ENCODE measurements around the gene UGP2. TPM values are rescaled to one million over a fixed set of nuclear protein-coding genes. Genes with fewer than 3 reads are reported as not detected.
A peak's percentile ranks its signal among the peaks of the same experiment; 100 is the strongest.

Gene UGP2
- total RNA-seq = 100 to 1,000 TPM in 1 of 5 donors, 10 to 100 TPM in 4; 67.4 to 103 (median 80.1) TPM
- 119 TPM for total RNA-seq (2013)
- total RNA-seq = 38.3 to 96.9 (median 67.9) reads per million in 29 experiments

DNA sequence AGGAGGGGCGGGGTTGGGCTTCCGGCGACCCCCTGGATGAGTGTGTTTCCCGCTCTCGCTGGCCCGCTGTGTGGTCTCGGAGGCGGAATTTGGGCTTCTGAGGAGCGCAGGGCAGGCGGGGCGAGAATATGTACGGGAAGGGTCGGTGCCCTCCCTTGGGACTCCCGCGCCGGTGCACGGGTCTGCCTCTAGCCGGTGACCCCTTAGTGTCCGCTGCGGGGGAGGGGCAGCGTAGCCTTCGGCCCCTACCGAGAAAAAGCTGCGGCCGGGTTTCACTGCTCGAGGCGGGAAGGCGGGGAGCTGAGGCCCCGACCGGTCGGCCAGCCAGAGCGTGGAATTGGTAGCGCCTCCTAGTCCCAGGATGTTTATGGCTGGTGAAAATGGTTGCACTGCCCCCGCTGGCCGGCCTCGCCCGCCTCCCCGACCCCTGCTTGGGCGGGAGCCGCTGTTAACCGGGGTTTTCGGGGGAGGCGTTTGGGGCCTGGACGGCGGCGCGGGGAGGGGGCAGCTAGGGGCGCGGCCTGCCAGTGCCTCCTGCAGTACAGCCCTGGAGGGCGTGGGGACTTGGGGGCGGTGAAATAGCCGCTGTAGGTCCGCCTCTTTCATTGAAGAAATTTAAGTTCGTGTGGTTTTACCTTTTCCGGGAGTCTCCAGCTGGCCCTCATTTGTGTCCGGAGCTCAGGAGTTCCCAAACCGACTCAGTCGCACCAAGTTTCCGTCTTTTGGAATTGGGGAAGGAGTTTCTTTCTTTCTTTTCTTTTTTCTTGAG lies at the start of gene UGP2:
Gene UGP2, plus strand, starts transcription at position 643 of the 769 bp plus-strand sequence. CDS start 290 bp downstream, outside the sequence.
- peaks cover 8% of the 10 kb centered on the region for H3K36me3 Mint-ChIP-seq
- Histone ChIP-seq H3K27me3 (replicated peaks in 1 of 2; ENCODE audit: control insufficient read depth in 2 of 2, extremely low read depth in 1 of 2, insufficient read depth in 2 of 2, low read length in 1 of 2) (no peaks in the 10 kb centered on the region), H3K27ac (ENCODE audit: low read length) (peak within 1 kb of the TSS; percentile 85), H3K4me1 (ENCODE audit: control insufficient read depth in 1 of 2, extremely low read depth in 1 of 2, insufficient read depth in 2 of 2, low read length in 2 of 2) (peaks cover 10 to 17% of the 10 kb centered on the region in 2 experiments), H3K9me3 (no peaks in the 10 kb centered on the region), H3K36me3 (ENCODE audit: control insufficient read depth in 2 of 2, extremely low read depth in 1 of 2, insufficient read depth in 1 of 2, low read length in 1 of 2) (no peaks in the 10 kb centered on the region), H3K4me3 (ENCODE audit: control insufficient read depth in 1 of 2, extremely low read depth in 1 of 2, low read length in 1 of 2) (peak within 1 kb of the TSS; percentile 74 to 90)
- ChIA-PET POLR2A (interaction anchor here (0.6 to 1.5 kb wide), 10 partner anchors 9 to 1644 kb away, joined by 3 to 14 read pairs (median 3); no protein-coding TSS in a partner anchor), CTCF (interaction anchor here (0.8 to 3.6 kb wide), 7 partner anchors 15 to 253 kb away, joined by 3 to 28 read pairs (median 4); partner anchors contain the start of genes MDH1 (in 1 of the 2) and WDPCP (in 1 of the 2))
- ATAC-seq (replicated peaks in 1 of 4) (peak; percentile 66 to 72 (median 70)), DNase-seq (peak; percentile 61 to 90 (median 83))
- WGBS (ENCODE audit: insufficient coverage) = under 1% methylated on average over 54 of the region's 59 CpGs
- peak within 1 kb of the TSS; percentile 96 to 97 (median 97) for H3K4me3 Mint-ChIP-seq
- H3K9me3 Mint-ChIP-seq = no peaks in the 10 kb centered on the region
- H3K27ac Mint-ChIP-seq = peak within 1 kb of the TSS; percentile 95 to 97
- no peaks in the 10 kb centered on the region for H3K27me3 Mint-ChIP-seq
- H3K4me1 Mint-ChIP-seq = peaks cover 54 to 60% (median 55%) of the 10 kb centered on the region in 3 donors

- Histone ChIP-seq H3K27ac (ENCODE audit: low read length) (no peak overlapping the region), H3K4me1 (ENCODE audit: control insufficient read depth in 1 of 2, extremely low read depth in 1 of 2, insufficient read depth in 2 of 2, low read length in 2 of 2) (no peaks in the 10 kb centered on the region), H3K27me3 (replicated peaks in 1 of 2; ENCODE audit: control insufficient read depth in 2 of 2, extremely low read depth in 1 of 2, insufficient read depth in 2 of 2, low read length in 1 of 2) (no peaks in the 10 kb centered on the region), H3K36me3 (ENCODE audit: control insufficient read depth in 2 of 2, extremely low read depth in 1 of 2, insufficient read depth in 1 of 2, low read length in 1 of 2) (no peaks in the 10 kb centered on the region), H3K9me3 (no peaks in the 10 kb centered on the region), H3K4me3 (ENCODE audit: control insufficient read depth in 1 of 2, extremely low read depth in 1 of 2, low read length in 1 of 2) (no peak overlapping the region)
- H3K9me3 Mint-ChIP-seq = peaks cover 0 to 6% (median 0%) of the 10 kb centered on the region in 3 donors
- no peak overlapping the region for H3K4me3 Mint-ChIP-seq
- WGBS (ENCODE audit: insufficient coverage) = 100% methylated on average over 1 of the region's 1 CpG
- ChIA-PET POLR2A (interaction anchor here in 1 of 2 donors (0.6 kb wide), 1 partner anchor 60 kb away, joined by 3 read pairs; no protein-coding TSS in a partner anchor), CTCF (interaction anchor here in 1 of 2 donors (0.7 kb wide), 1 partner anchor 87 kb away, joined by 6 read pairs; no protein-coding TSS in a partner anchor)
- H3K4me1 Mint-ChIP-seq = no peaks in the 10 kb centered on the region
- DNase-seq = no peak
- H3K27me3 Mint-ChIP-seq = no peaks in the 10 kb centered on the region
- ATAC-seq (replicated peaks in 1 of 4) = no peak
- H3K36me3 Mint-ChIP-seq = no peaks in the 10 kb centered on the region
- H3K27ac Mint-ChIP-seq = no peak overlapping the region
Observed at GRCh38 chr2:63792530-63792929, 49.2 kb upstream of the UGP2 start.

GRCh38 chr2:63796366-63796765 lies 45.3 kb upstream of the UGP2 start:
- no peak for ATAC-seq (replicated peaks in 1 of 4)
- no peaks in the 10 kb centered on the region for H3K36me3 ChIP-seq (ENCODE audit: control insufficient read depth in 2 of 2, extremely low read depth in 1 of 2, insufficient read depth in 1 of 2, low read length in 1 of 2)
- no peak for DNase-seq
- Mint-ChIP-seq H3K9me3 (peaks cover 0 to 6% (median 0%) of the 10 kb centered on the region in 3 donors), H3K27me3 (no peaks in the 10 kb centered on the region), H3K36me3 (no peaks in the 10 kb centered on the region), H3K4me3 (no peak overlapping the region), H3K27ac (no peak overlapping the region), H3K4me1 (no peaks in the 10 kb centered on the region)
- 100% methylated on average over 1 of the region's 1 CpG for WGBS (ENCODE audit: insufficient coverage)
- CTCF ChIA-PET = no interaction called here
- H3K9me3 ChIP-seq = no peaks in the 10 kb centered on the region
- POLR2A ChIA-PET = no interaction called here
- no peak overlapping the region for H3K27ac ChIP-seq (ENCODE audit: low read length)
- no peaks in the 10 kb centered on the region for H3K4me1 ChIP-seq (ENCODE audit: control insufficient read depth in 1 of 2, extremely low read depth in 1 of 2, insufficient read depth in 2 of 2, low read length in 2 of 2)
- no peak overlapping the region for H3K4me3 ChIP-seq (ENCODE audit: control insufficient read depth in 1 of 2, extremely low read depth in 1 of 2, low read length in 1 of 2)
- H3K27me3 ChIP-seq (replicated peaks in 1 of 2; ENCODE audit: control insufficient read depth in 2 of 2, extremely low read depth in 1 of 2, insufficient read depth in 2 of 2, low read length in 1 of 2) = no peaks in the 10 kb centered on the region

DNA sequence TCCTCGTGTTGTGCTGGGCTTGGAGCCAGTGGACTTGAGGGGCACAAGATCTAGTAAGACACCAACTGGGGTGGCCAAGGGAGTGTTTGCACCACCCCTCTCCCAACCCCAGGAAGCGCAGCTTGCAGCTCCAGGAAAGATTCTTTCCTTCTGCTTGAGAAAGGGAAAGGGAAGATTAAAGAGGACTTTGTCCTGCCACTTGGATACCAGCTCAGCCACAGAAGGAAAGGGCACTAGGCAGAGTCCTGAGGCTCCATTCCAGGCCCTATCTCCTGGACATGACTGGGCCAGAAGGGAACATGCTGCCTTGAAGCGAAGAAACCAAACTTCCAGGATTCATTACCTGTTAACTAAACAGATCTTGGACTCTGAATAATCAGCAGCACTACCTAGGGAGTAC lies 44.9 kb upstream of the UGP2 start:
- Mint-ChIP-seq H3K9me3 (peaks cover 0 to 6% (median 0%) of the 10 kb centered on the region in 3 donors), H3K4me1 (no peaks in the 10 kb centered on the region), H3K27ac (no peak overlapping the region), H3K4me3 (no peak overlapping the region), H3K27me3 (no peaks in the 10 kb centered on the region), H3K36me3 (no peaks in the 10 kb centered on the region)
- Histone ChIP-seq H3K9me3 (no peaks in the 10 kb centered on the region), H3K4me1 (ENCODE audit: control insufficient read depth in 1 of 2, extremely low read depth in 1 of 2, insufficient read depth in 2 of 2, low read length in 2 of 2) (no peaks in the 10 kb centered on the region), H3K36me3 (ENCODE audit: control insufficient read depth in 2 of 2, extremely low read depth in 1 of 2, insufficient read depth in 1 of 2, low read length in 1 of 2) (no peaks in the 10 kb centered on the region), H3K4me3 (ENCODE audit: control insufficient read depth in 1 of 2, extremely low read depth in 1 of 2, low read length in 1 of 2) (no peak overlapping the region), H3K27ac (ENCODE audit: low read length) (no peak overlapping the region), H3K27me3 (replicated peaks in 1 of 2; ENCODE audit: control insufficient read depth in 2 of 2, extremely low read depth in 1 of 2, insufficient read depth in 2 of 2, low read length in 1 of 2) (no peaks in the 10 kb centered on the region)
- CTCF ChIA-PET = no interaction called here
- 80% methylated on average over 2 of the region's 3 CpGs for WGBS (ENCODE audit: insufficient coverage)
- ATAC-seq (replicated peaks in 1 of 4) (no peak), DNase-seq (no peak)
- POLR2A ChIA-PET = no interaction called here

DNA sequence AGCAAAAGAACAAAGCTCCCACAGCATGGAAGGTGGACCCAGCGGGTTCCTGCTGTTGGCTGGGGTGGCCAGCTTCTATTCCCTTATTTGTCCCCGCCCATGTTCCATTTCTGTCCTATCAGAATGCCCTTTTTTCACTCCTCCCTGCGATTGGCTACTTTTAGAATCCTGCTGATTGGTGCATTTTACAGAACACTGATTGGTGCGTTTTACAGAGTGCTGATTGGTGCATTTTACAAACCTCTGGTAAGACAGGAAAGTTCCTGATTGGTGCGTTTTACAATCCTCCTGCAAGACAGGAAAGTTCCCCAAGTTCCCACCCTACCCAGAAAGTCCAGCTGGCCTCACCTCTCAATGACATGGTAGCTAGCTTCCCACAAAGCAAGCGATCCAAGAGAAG lies 40.2 kb upstream of the UGP2 start:
- peaks cover 0 to 5% (median 5%) of the 10 kb centered on the region in 3 donors for H3K9me3 Mint-ChIP-seq
- no peaks in the 10 kb centered on the region for H3K36me3 Mint-ChIP-seq
- H3K27ac ChIP-seq (ENCODE audit: low read length) = no peak overlapping the region
- H3K4me3 ChIP-seq (ENCODE audit: control insufficient read depth in 1 of 2, extremely low read depth in 1 of 2, low read length in 1 of 2) = no peak overlapping the region
- H3K27me3 Mint-ChIP-seq = peaks cover 0 to 2% of the 10 kb centered on the region in 2 donors
- H3K27ac Mint-ChIP-seq = no peak overlapping the region
- H3K36me3 ChIP-seq (ENCODE audit: control insufficient read depth in 2 of 2, extremely low read depth in 1 of 2, insufficient read depth in 1 of 2, low read length in 1 of 2) = no peaks in the 10 kb centered on the region
- no peaks in the 10 kb centered on the region for H3K27me3 ChIP-seq (replicated peaks in 1 of 2; ENCODE audit: control insufficient read depth in 2 of 2, extremely low read depth in 1 of 2, insufficient read depth in 2 of 2, low read length in 1 of 2)
- 100% methylated on average over 5 of the region's 6 CpGs for WGBS (ENCODE audit: insufficient coverage)
- ATAC-seq (replicated peaks in 1 of 4) = no peak
- H3K4me1 ChIP-seq (ENCODE audit: control insufficient read depth in 1 of 2, extremely low read depth in 1 of 2, insufficient read depth in 2 of 2, low read length in 2 of 2) = no peaks in the 10 kb centered on the region
- DNase-seq = no peak
- H3K4me1 Mint-ChIP-seq = no peaks in the 10 kb centered on the region
- ChIA-PET POLR2A (interaction anchor here in 1 of 2 donors (0.6 kb wide), 1 partner anchor 66 kb away, joined by 3 read pairs; no protein-coding TSS in a partner anchor), CTCF (no interaction called here)
- H3K9me3 ChIP-seq = no peaks in the 10 kb centered on the region
- no peak overlapping the region for H3K4me3 Mint-ChIP-seq

DNA sequence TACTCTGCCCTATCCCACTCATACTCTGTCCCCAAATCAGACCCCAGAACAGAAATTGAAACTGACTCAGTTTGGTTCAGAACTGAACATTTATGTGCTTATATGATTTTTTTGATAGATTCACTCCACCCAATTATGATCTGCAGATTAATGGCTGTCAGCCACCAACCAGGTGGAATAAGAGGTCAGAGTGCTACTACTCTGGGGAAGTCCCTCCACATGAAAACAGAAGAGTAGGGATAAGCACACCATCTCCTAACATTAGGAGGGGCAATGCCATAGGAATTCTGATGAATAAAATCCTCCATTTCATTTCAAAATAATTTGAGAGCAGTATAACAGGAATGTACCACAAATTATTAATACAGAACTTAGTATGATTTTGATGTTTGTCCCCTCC lies 36.3 kb upstream of the UGP2 start:
- peaks cover 0 to 8% (median 7%) of the 10 kb centered on the region in 3 donors for H3K9me3 Mint-ChIP-seq
- no peak overlapping the region for H3K27ac Mint-ChIP-seq
- ChIA-PET POLR2A (no interaction called here), CTCF (no interaction called here)
- H3K9me3 ChIP-seq = no peaks in the 10 kb centered on the region
- H3K4me1 ChIP-seq (ENCODE audit: control insufficient read depth in 1 of 2, extremely low read depth in 1 of 2, insufficient read depth in 2 of 2, low read length in 2 of 2) = no peaks in the 10 kb centered on the region
- no peaks in the 10 kb centered on the region for H3K4me1 Mint-ChIP-seq
- peaks cover 0 to 2% of the 10 kb centered on the region in 2 donors for H3K27me3 Mint-ChIP-seq
- DNase-seq (no peak), ATAC-seq (replicated peaks in 1 of 4) (no peak)
- H3K36me3 Mint-ChIP-seq = no peaks in the 10 kb centered on the region
- no peak overlapping the region for H3K27ac ChIP-seq (ENCODE audit: low read length)
- H3K4me3 Mint-ChIP-seq = no peak overlapping the region
- H3K27me3 ChIP-seq (replicated peaks in 1 of 2; ENCODE audit: control insufficient read depth in 2 of 2, extremely low read depth in 1 of 2, insufficient read depth in 2 of 2, low read length in 1 of 2) = no peaks in the 10 kb centered on the region
- no peaks in the 10 kb centered on the region for H3K36me3 ChIP-seq (ENCODE audit: control insufficient read depth in 2 of 2, extremely low read depth in 1 of 2, insufficient read depth in 1 of 2, low read length in 1 of 2)
- H3K4me3 ChIP-seq (ENCODE audit: control insufficient read depth in 1 of 2, extremely low read depth in 1 of 2, low read length in 1 of 2) = no peak overlapping the region
